ENCODE data around the gene CCND2. TPM values are rescaled to one million over a fixed set of nuclear protein-coding genes. Genes with fewer than 3 reads are reported as not detected.

Gene CCND2
- total RNA-seq = 100 to 1,000 TPM; 357 to 369 TPM

DNA sequence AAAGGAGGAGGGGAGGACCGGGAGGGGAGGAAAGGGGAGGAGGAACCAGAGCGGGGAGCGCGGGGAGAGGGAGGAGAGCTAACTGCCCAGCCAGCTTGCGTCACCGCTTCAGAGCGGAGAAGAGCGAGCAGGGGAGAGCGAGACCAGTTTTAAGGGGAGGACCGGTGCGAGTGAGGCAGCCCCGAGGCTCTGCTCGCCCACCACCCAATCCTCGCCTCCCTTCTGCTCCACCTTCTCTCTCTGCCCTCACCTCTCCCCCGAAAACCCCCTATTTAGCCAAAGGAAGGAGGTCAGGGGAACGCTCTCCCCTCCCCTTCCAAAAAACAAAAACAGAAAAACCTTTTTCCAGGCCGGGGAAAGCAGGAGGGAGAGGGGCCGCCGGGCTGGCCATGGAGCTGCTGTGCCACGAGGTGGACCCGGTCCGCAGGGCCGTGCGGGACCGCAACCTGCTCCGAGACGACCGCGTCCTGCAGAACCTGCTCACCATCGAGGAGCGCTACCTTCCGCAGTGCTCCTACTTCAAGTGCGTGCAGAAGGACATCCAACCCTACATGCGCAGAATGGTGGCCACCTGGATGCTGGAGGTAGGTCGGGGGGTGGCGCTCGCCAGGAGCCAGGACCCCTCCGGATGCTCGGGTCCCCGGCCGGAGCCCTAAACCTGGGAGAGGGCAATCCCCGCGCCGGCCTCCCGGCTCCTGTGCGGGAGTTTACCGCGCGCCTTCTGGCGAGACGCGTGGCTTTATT, at the start of gene CCND2:
CCND2 (plus strand) TSS at position 111 of the 744 bp plus-strand sequence; CDS start at position 390, 279 bp downstream.
- peak; percentile 34 for ATAC-seq
- DNase-seq = peak; percentile 91
- Mint-ChIP-seq H3K9me3 (ENCODE audit: low read depth) (no peaks in the 10 kb centered on the region), H3K4me3 (peak within 1 kb of the TSS; percentile 95), H3K36me3 (ENCODE audit: low read depth) (peaks cover 50% of the 10 kb centered on the region), H3K27me3 (no peaks in the 10 kb centered on the region), H3K4me1 (peaks cover 35% of the 10 kb centered on the region), H3K27ac (peak within 1 kb of the TSS; percentile 99)
- intact Hi-C loops (cut with DNase I, micrococcal nuclease) = loop anchor here (1.0 to 2.0 kb wide), 5 partner anchors 23 to 401 kb away; partner anchors contain the start of gene PARP11 (in 1 of the 2)
- ChIA-PET POLR2A (interaction anchor here (0.5 to 3.3 kb wide), 9 partner anchors 15 to 300 kb away, joined by 3 to 22 read pairs (median 3); no protein-coding TSS in a partner anchor), CTCF (interaction anchor here (0.6 to 8.6 kb wide), 8 partner anchors 89 to 388 kb away, joined by 3 to 109 read pairs (median 4); no protein-coding TSS in a partner anchor)

DNA sequence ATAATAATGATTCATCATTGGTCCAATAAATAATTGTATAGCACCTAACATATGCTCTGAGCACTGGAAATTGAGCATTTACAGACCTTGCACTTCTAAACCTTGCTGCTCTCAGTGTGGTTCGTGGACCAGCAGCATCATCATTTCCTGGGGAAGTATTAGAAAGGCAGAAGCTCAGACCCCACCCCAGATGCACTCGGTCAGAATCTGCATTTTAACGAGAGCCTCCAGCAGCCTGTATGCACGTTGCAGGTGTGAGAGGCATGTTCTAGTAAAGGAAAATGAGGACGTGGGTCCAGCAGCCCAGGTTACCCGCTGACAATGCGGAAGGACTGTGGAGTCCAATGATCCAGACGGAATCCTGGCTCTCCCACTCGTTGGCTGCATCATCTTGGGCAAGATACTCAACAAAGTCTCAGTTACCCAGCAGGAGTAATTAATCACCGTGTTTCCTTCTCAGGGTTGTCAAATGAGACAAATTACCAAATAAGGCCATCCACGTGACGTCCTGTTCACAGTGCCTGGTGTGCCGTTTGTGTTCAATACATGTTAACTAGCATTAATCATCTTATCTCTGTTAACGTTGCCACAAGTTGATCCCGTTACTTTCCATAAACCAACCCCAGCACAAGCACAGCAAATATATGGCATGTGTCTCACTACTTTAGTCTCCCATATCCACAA, 49.2 kb upstream of the CCND2 start:
- H3K4me3 Mint-ChIP-seq = no peak overlapping the region
- ATAC-seq = no peak
- DNase-seq = no peak
- ChIA-PET POLR2A (no interaction called here), CTCF (no interaction called here)
- H3K4me1 Mint-ChIP-seq = peaks cover 6% of the 10 kb centered on the region
- intact Hi-C loops (cut with DNase I, micrococcal nuclease) = no loop called here
- no peak overlapping the region for H3K27ac Mint-ChIP-seq
- H3K27me3 Mint-ChIP-seq = no peaks in the 10 kb centered on the region
- no peaks in the 10 kb centered on the region for H3K36me3 Mint-ChIP-seq (ENCODE audit: low read depth)
- H3K9me3 Mint-ChIP-seq (ENCODE audit: low read depth) = no peaks in the 10 kb centered on the region

DNA sequence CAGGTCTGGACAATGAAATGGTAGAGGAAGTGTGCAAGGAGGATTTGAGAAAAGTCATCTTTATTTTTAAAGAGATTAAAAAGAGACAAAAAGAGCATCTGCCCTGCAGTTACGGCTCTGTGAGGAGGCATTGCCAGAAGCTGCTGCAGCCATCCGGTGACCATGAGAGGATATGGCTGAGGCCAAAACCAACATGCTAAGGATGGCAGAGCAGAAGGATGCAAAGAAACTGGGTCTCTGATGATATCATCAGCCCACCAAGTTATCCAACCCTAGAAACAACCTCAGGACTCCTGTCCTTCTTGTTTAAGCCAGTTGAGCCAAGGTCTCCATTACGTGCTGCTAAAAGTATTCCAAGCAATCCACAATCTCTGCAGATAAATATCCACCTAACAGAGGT, 48.0 kb upstream of the CCND2 start:
- intact Hi-C loops (cut with DNase I, micrococcal nuclease) = no loop called here
- Mint-ChIP-seq H3K27me3 (no peaks in the 10 kb centered on the region), H3K4me1 (peaks cover 6% of the 10 kb centered on the region), H3K4me3 (no peak overlapping the region), H3K9me3 (ENCODE audit: low read depth) (no peaks in the 10 kb centered on the region), H3K27ac (no peak overlapping the region), H3K36me3 (ENCODE audit: low read depth) (no peaks in the 10 kb centered on the region)
- ATAC-seq = no peak
- ChIA-PET POLR2A (no interaction called here), CTCF (interaction anchor here (1.4 kb wide), 1 partner anchor 10 kb away, joined by 5 read pairs; no protein-coding TSS in a partner anchor)
- no peak for DNase-seq

DNA sequence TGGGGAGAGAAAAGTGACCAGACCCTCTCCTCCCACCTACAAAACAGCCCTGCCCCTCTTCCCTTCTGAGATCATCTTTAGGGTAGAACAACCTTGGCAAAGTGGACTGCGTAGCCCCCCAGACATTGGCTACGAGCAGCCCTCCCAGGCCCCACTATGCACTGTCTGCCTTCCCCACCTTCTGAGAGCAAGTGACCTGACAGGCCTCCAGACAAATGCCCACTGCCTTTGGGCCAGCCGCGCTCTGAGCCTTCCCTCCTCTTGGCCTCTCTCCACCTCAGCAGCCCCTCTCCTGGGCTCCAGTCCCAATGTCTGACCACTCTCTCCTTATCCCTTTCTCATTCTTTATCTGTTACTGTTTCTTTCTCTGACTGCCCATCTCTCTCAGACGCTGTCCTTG, 46.5 kb upstream of the CCND2 start:
- Mint-ChIP-seq H3K4me1 (peaks cover 6% of the 10 kb centered on the region), H3K27ac (no peak overlapping the region), H3K27me3 (no peaks in the 10 kb centered on the region), H3K36me3 (ENCODE audit: low read depth) (no peaks in the 10 kb centered on the region), H3K4me3 (no peak overlapping the region), H3K9me3 (ENCODE audit: low read depth) (no peaks in the 10 kb centered on the region)
- ChIA-PET POLR2A (no interaction called here), CTCF (interaction anchor here (1.4 kb wide), 1 partner anchor 12 kb away, joined by 5 read pairs; no protein-coding TSS in a partner anchor)
- ATAC-seq (no peak), DNase-seq (no peak)
- intact Hi-C loops (cut with DNase I, micrococcal nuclease) = no loop called here

DNA sequence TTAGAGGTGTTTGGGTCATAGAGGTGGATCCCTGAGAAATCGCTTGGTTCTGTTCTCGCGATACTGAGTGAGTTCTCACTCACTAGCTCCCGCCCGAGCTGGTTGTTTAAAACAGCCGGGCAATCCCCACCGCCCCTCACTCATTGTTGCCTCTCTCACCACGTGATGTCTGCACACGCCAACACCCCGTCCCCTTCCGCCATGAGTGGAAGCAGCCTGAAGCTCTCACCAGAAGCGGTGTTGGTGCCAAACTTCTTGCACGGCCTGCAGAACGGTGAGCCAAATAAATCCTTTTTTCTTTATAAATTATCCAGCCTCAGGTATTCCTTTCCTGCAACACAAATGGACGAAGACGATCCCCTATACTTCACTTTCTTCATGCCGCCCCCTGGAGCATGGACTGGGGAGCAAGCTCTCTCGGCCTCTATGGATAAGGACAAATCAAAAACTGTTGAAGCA, 45.4 kb upstream of the CCND2 start:
- ATAC-seq = no peak
- CTCF ChIA-PET = interaction anchor here (0.7 kb wide), 1 partner anchor 1317 kb away, joined by 3 read pairs; no protein-coding TSS in a partner anchor

DNA sequence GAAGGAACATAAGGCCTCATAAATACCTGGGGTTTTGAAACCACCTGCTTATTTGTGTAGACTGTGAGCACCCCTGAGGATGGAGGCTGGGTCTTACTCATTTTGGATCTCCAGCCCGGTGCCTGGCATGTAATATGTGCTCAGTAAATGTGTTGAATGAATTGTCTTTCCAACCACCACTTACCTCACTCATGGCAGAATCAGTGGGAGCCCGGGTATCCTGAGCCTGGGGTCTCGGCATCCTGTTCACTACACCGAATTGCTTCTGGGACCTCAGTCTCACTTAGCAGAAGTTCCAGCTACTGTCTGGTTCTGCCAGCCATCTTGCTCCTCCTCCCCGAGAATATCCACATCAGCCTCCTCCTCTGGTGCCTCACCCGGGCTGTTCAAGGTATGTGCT, 43.0 kb upstream of the CCND2 start:
- ATAC-seq (no peak), DNase-seq (no peak)
- no peak overlapping the region for H3K27ac Mint-ChIP-seq
- intact Hi-C loops (cut with DNase I, micrococcal nuclease) = no loop called here
- H3K9me3 Mint-ChIP-seq (ENCODE audit: low read depth) = no peaks in the 10 kb centered on the region
- H3K36me3 Mint-ChIP-seq (ENCODE audit: low read depth) = no peaks in the 10 kb centered on the region
- H3K27me3 Mint-ChIP-seq = no peaks in the 10 kb centered on the region
- no peak overlapping the region for H3K4me3 Mint-ChIP-seq
- no peaks in the 10 kb centered on the region for H3K4me1 Mint-ChIP-seq
- ChIA-PET POLR2A (no interaction called here), CTCF (no interaction called here)

More for the DNA sequence above, 45.4 kb upstream of the CCND2 start:
- Mint-ChIP-seq H3K4me1 (peaks cover 6% of the 10 kb centered on the region), H3K4me3 (no peak overlapping the region), H3K27ac (no peak overlapping the region), H3K36me3 (ENCODE audit: low read depth) (no peaks in the 10 kb centered on the region), H3K9me3 (ENCODE audit: low read depth) (no peaks in the 10 kb centered on the region), H3K27me3 (no peaks in the 10 kb centered on the region)
- POLR2A ChIA-PET = interaction anchor here (0.6 kb wide), 1 partner anchor 41 kb away, joined by 3 read pairs; no protein-coding TSS in a partner anchor
- intact Hi-C loops (cut with DNase I, micrococcal nuclease) = no loop called here
- DNase-seq = no peak

DNA sequence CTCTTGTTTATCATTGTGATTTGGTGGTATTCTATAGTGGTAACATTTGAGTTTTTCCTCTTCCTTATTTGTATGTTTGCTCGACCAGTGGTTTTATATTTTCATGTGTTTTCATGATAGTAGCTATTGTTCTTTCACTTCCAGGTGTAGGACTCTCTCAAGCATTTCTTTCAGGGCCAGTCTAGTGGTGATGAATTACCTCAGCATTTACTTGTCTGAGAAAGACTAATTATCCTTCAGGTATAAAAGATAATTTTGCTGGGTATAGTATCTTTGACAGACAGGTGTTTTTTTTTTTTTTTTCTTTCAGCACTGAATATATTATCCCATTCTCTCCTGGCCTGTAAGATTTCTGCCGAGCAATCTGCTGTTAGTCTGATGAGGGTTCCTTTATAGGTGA, 35.0 kb upstream of the CCND2 start:
- Mint-ChIP-seq H3K36me3 (ENCODE audit: low read depth) (peaks cover 5% of the 10 kb centered on the region), H3K27ac (no peak overlapping the region), H3K27me3 (peaks cover 10% of the 10 kb centered on the region), H3K4me1 (no peaks in the 10 kb centered on the region), H3K9me3 (ENCODE audit: low read depth) (peaks cover 29% of the 10 kb centered on the region), H3K4me3 (no peak overlapping the region)
- ChIA-PET POLR2A (no interaction called here), CTCF (interaction anchor here (0.6 kb wide), 1 partner anchor 48 kb away, joined by 3 read pairs; no protein-coding TSS in a partner anchor)
- intact Hi-C loops (cut with DNase I, micrococcal nuclease) = no loop called here
- DNase-seq = no peak
- no peak for ATAC-seq

DNA sequence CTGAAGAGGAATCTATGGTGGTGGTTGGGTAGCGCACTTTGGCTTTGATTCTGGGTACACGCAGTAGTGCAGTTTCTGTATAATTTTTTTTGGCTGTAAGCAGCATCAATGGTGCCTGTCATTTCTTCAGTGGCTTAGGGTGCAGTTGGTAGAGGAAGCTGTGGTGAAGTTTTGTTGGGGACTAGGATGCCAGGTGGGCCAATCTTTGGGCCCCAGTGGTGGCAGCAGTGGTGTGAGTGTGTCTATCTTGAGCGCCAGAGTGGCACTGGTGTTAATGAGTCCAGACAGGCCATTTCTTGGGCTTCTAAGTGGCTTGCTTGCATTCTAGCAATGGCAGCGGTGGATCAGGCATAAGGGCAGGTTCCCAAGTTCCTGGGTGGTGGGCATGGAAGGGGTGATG, 33.8 kb upstream of the CCND2 start:
- CTCF ChIA-PET = no interaction called here

DNA sequence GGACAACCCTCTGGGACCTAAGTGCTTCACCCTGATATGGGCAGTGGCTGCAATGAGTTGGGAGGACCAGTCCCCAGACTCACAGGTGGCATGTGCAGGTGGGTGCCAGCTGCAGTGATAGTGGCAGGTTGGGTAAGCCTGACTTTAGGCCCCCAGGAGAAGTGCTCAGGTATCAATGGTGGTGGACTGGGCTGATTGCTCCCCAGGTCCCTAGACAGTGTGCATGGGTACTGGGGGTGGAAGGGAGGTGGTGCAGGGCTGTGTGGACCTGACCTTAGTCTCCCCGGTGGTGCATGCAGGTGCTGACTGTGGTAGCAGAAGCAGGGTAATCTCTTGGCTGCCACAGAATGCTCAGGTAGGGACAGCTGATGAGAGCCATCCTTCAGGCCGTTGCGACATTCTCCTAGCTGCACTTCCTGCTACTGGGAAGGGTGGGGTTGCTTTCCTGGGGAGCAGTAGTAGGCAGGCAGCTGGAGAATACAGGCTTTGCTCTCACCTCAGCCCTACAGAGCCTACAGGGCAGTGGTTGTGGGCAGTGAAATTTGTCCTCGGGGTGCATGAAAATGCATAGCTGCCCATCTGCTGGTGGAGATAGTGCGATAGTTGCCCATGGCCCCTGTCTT, 33.3 kb upstream of the CCND2 start:
- ChIA-PET CTCF (interaction anchor here (1.0 kb wide), 1 partner anchor 26 kb away, joined by 3 read pairs; no protein-coding TSS in a partner anchor), POLR2A (no interaction called here)
- H3K27me3 Mint-ChIP-seq = peaks cover 10% of the 10 kb centered on the region
- intact Hi-C loops (cut with DNase I, micrococcal nuclease) = no loop called here
- no peak overlapping the region for H3K27ac Mint-ChIP-seq
- no peak overlapping the region for H3K4me3 Mint-ChIP-seq
- ATAC-seq = no peak
- H3K36me3 Mint-ChIP-seq (ENCODE audit: low read depth) = peaks cover 5% of the 10 kb centered on the region
- no peak for DNase-seq
- peaks cover 29% of the 10 kb centered on the region for H3K9me3 Mint-ChIP-seq (ENCODE audit: low read depth)
- H3K4me1 Mint-ChIP-seq = no peaks in the 10 kb centered on the region

More for the DNA sequence above, 33.8 kb upstream of the CCND2 start:
- peaks cover 5% of the 10 kb centered on the region for H3K36me3 Mint-ChIP-seq (ENCODE audit: low read depth)
- H3K9me3 Mint-ChIP-seq (ENCODE audit: low read depth) = peaks cover 29% of the 10 kb centered on the region
- intact Hi-C loops (cut with DNase I, micrococcal nuclease) = no loop called here
- ATAC-seq (no peak), DNase-seq (no peak)
- peaks cover 10% of the 10 kb centered on the region for H3K27me3 Mint-ChIP-seq
- H3K4me3 Mint-ChIP-seq = no peak overlapping the region
- no peaks in the 10 kb centered on the region for H3K4me1 Mint-ChIP-seq
- POLR2A ChIA-PET = no interaction called here
- no peak overlapping the region for H3K27ac Mint-ChIP-seq

DNA sequence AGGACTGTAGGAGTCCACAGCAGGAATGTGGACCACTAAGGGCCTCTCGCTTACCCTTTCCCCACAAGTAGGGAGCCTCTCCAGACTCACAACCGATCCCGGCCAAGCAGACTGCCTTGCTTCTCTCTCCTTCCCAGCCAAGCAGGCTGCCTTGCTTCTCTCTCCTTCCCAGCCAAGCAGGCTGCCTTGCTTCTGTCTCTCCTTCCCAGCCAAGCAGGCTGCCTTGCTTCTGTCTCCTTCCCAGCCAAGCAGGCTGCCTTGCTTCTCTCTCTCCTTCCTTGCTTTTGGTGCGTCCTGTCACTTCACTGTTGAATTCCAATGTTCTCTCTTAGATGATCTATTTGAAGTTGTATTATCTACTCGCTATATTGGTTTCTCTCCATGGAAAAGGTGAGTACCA, 32.6 kb upstream of the CCND2 start:
- no peaks in the 10 kb centered on the region for H3K4me1 Mint-ChIP-seq

DNA sequence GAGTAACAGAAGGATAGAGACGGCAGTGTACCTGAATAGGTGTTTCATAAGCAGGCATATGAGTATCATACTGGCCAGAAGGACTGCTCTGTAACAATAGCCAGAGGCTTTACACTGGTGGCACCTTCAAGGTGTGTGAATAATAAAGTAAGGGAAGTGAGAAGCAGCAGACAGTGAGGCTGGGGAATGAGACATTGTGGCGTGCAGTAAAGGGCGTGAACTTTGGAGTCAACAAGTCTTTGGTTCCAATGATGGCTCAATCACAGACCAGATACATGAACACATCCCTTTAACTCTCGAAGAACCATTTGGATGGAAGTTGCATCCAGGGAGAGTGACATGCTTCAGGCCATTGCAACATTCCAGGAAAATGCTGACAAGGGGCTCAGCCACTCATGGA, 32.0 kb upstream of the CCND2 start:
- ChIA-PET CTCF (interaction anchor here (1.4 kb wide), 1 partner anchor 37 kb away, joined by 3 read pairs; no protein-coding TSS in a partner anchor), POLR2A (no interaction called here)
- ATAC-seq = no peak
- no peaks in the 10 kb centered on the region for H3K4me1 Mint-ChIP-seq
- peaks cover 10% of the 10 kb centered on the region for H3K27me3 Mint-ChIP-seq
- H3K9me3 Mint-ChIP-seq (ENCODE audit: low read depth) = peaks cover 29% of the 10 kb centered on the region
- intact Hi-C loops (cut with DNase I, micrococcal nuclease) = no loop called here
- no peak overlapping the region for H3K4me3 Mint-ChIP-seq
- H3K36me3 Mint-ChIP-seq (ENCODE audit: low read depth) = peaks cover 5% of the 10 kb centered on the region
- H3K27ac Mint-ChIP-seq = no peak overlapping the region
- no peak for DNase-seq

More for the DNA sequence above, 32.6 kb upstream of the CCND2 start:
- Mint-ChIP-seq H3K27me3 (peaks cover 10% of the 10 kb centered on the region), H3K27ac (no peak overlapping the region), H3K36me3 (ENCODE audit: low read depth) (peaks cover 5% of the 10 kb centered on the region), H3K4me3 (no peak overlapping the region), H3K9me3 (ENCODE audit: low read depth) (peaks cover 29% of the 10 kb centered on the region)
- CTCF ChIA-PET = interaction anchor here (0.6 to 1.4 kb wide), 3 partner anchors 27 to 36 kb away, joined by 3 read pairs; no protein-coding TSS in a partner anchor
- POLR2A ChIA-PET = no interaction called here
- intact Hi-C loops (cut with DNase I, micrococcal nuclease) = no loop called here
- DNase-seq (no peak), ATAC-seq (no peak)

Data from activated CD4-positive, alpha-beta T cell treated with anti-CD3 and anti-CD28 coated beads for 36 hours (primary cell).